K562 (cell line): Measurements from ENCODE around the gene RBP7. TPM values are rescaled to one million over a fixed set of nuclear protein-coding genes. Genes with fewer than 3 reads are reported as not detected.

Source experiments
- ATAC-seq: fragments of 200-7000 bp; cut with Tn5 transposase; 3 replicates; pipeline ENCODE4 v1.9.1; 2020; ENCODE audit warnings: moderate library complexity
- BruUV-seq: library from RNA; stranded (reverse); fragments of 400-500 nt; replicated peaks from 2 replicates; lab custom pipeline; 2021; lab: Mats Ljungman, UMichigan
- CTCF ChIA-PET: fragments of 300-600 bp; formaldehyde crosslinking; extraction: SDS; loops from one replicate; lab custom pipeline; 2021; ENCODE audit warnings: low intra/inter-chr PET ratio; lab: Yijun Ruan, JAX
- POLR2A ChIA-PET: fragments of 300-600, 350-650 bp; sonication (Branson Sonifier 250); formaldehyde crosslinking; extraction: SDS; loops from one replicate; lab custom pipeline; 2021; ENCODE audit warnings: antibody characterized with exemption, inconsistent platforms; lab: Yijun Ruan, JAX
- DNase-seq, 4 experiments: peaks; one replicate each; pipeline versions ENCODE4 v3.0.0 to v3.0.0-alpha.2; 2011 to 2018; ENCODE audit warnings: low spot score in 3 of 4, mixed read lengths in 3 of 4; ENCODE audit errors: extremely low read depth in 1 of 4
- FAIRE-seq: peaks from 2 replicates; lab custom pipeline; 2011; peaks lifted over from hg19 to GRCh38; lab: Jason Lieb, UNC
- H2AFZ ChIP-seq: 2 replicates; pipeline ENCODE4 v1.6.0; 2011; ENCODE audit warnings: low read depth, low read length, control low read depth, inconsistent platforms
- H3K27ac ChIP-seq: fragments of 200-600 bp; 3 replicates; pipeline ENCODE4 v1.8.0; 2011; ENCODE audit warnings: low read depth, mild to moderate bottlenecking, control low read depth, inconsistent platforms, low read length, moderate library complexity, mixed read lengths; ENCODE audit errors: extremely low read depth
- H3K27me3 ChIP-seq, 2 experiments: fragments of 300-600 bp in 1 of 2; 2 replicates in 1 of 2; 3 replicates in 1 of 2; pipeline versions ENCODE4 v1.6.0 to v1.8.0; 2011; ENCODE audit warnings: inconsistent platforms in 2 of 2, low read length in 2 of 2, mild to moderate bottlenecking in 1 of 2, mixed read lengths in 1 of 2, moderate library complexity in 1 of 2; ENCODE audit not compliant: control insufficient read depth in 2 of 2, insufficient read depth in 2 of 2
- H3K36me3 ChIP-seq: fragments of 300-600 bp; 3 replicates; pipeline ENCODE4 v1.8.0; 2011; ENCODE audit warnings: mild to moderate bottlenecking, low read length, inconsistent platforms; ENCODE audit not compliant: control insufficient read depth, insufficient read depth
- H3K4me1 ChIP-seq, 2 experiments: fragments of 200-600 bp in 1 of 2; replicated peaks in 1 of 2; 2 replicates in 1 of 2; 3 replicates in 1 of 2; pipeline versions ENCODE4 v1.5.1 to v1.8.0; 2011; ENCODE audit warnings: inconsistent platforms in 2 of 2, low read length in 2 of 2, mild to moderate bottlenecking in 1 of 2, mixed read lengths in 1 of 2, moderate library complexity in 1 of 2; ENCODE audit not compliant: control insufficient read depth in 2 of 2, insufficient read depth in 2 of 2
- H3K4me2 ChIP-seq: 2 replicates; pipeline ENCODE4 v1.6.1; 2011; ENCODE audit warnings: low read length, control low read depth, inconsistent platforms, mixed read lengths; ENCODE audit not compliant: insufficient read depth
- H3K4me3 ChIP-seq: fragments of 200-600 bp; sonication (generic), shearing (Covaris generic); 2 replicates; pipeline ENCODE4 v1.5.1; 2016; ENCODE audit warnings: control low read depth, inconsistent platforms
- H3K79me2 ChIP-seq: fragments of 200-600 bp; 3 replicates; pipeline ENCODE4 v1.8.0; 2011; ENCODE audit warnings: low read length, inconsistent platforms; ENCODE audit not compliant: control insufficient read depth, insufficient read depth
- H3K9ac ChIP-seq, 2 experiments: 2 replicates each; pipeline versions ENCODE4 v1.6.0 to v1.6.1; 2011; ENCODE audit warnings: low read depth in 2 of 2, low read length in 2 of 2, control low read depth in 1 of 2, inconsistent platforms in 1 of 2, mild to moderate bottlenecking in 1 of 2, mixed read lengths in 1 of 2; ENCODE audit not compliant: insufficient read depth in 1 of 2
- H3K9me1 ChIP-seq: one replicate; pipeline ENCODE4 v1.6.0; 2011; ENCODE audit warnings: inconsistent platforms, mild to moderate bottlenecking, low read length, moderate library complexity; ENCODE audit not compliant: control insufficient read depth, insufficient read depth
- H3K9me3 ChIP-seq: replicated peaks from 2 replicates; pipeline ENCODE4 v1.5.1; 2011; ENCODE audit warnings: low read depth, low read length, inconsistent platforms; ENCODE audit not compliant: control insufficient read depth, insufficient read depth
- H4K20me1 ChIP-seq: replicated peaks from 2 replicates; pipeline ENCODE4 v1.6.1; 2011; ENCODE audit warnings: low read length, inconsistent platforms, mixed read lengths; ENCODE audit not compliant: control insufficient read depth, insufficient read depth
- GATA2 ChIP-seq: sonication (generic); formaldehyde crosslinking; IDR thresholded peaks from 2 replicates; pipeline ENCODE4 v1.4.0; 2020; ENCODE audit warnings: mild to moderate bottlenecking, missing genetic modification reagents
- GTF2A2 ChIP-seq: IDR thresholded peaks from 2 replicates; pipeline ENCODE4 v1.6.1; 2016; ENCODE audit warnings: mild to moderate bottlenecking, missing genetic modification characterization, missing compliant biosample characterization
- NFE2L1 ChIP-seq: fragments of 450-650 bp; IDR thresholded peaks from 2 replicates; pipeline ENCODE4 v1.6.1; 2016; ENCODE audit warnings: missing genetic modification characterization, low read depth, mild to moderate bottlenecking, missing compliant biosample characterization, moderate library complexity, borderline replicate concordance
- ZNF431 ChIP-seq: sonication (generic); formaldehyde crosslinking; IDR thresholded peaks from 2 replicates; pipeline ENCODE4 v1.8.0; 2022; ENCODE audit warnings: mild to moderate bottlenecking, missing genetic modification reagents
- ZNF695 ChIP-seq: fragments of 450-650 bp; formaldehyde crosslinking; IDR thresholded peaks from 2 replicates; pipeline ENCODE4 v1.4.0; 2020; ENCODE audit warnings: mild to moderate bottlenecking, moderate library complexity
- WGBS: fragments of 100-300 bp; shearing (Covaris generic); methylation state at CpG from one replicate; pipeline ENCODE4 v1.1.6; 2016; ENCODE audit warnings: low coverage, mixed read lengths; ENCODE audit not compliant: insufficient coverage; ENCODE audit errors: missing lambda C conversion rate; 5-methylcytosine and 5-hydroxymethylcytosine counted together
- in situ Hi-C: fragments of 300-500 bp; cut with MboI; formaldehyde crosslinking; loops from 4 replicates; pipeline ENCODE4 v1.15.0; 2018; ENCODE audit warnings: inconsistent platforms, mixed read lengths
- intact Hi-C: fragments of 100-400 bp; cut with micrococcal nuclease; formaldehyde crosslinking; loops from 2 replicates; pipeline ENCODE4 v1.14.2; 2022
- polyA plus RNA-seq, 8 experiments: library from polyadenylated mRNA; depleted of rRNA in 4 of 8; stranded (reverse) in 5 of 8; unstranded in 3 of 8; fragments of >200 nt; fragmentation: Nextera tagmentation in 2 of 8; fragmentation: Illumina TruSeq in 1 of 8; extraction: Ambion mirVana in 2 of 8; extraction: Trizol in 1 of 8; gene quantifications; 2 replicates each; pipeline versions ENCODE4 v1.2.1 to v1.2.3, GENCODE V29; 2011 to 2014; ENCODE audit warnings: inconsistent platforms in 1 of 8, missing spikeins in 1 of 8
- total RNA-seq, 7 experiments: library from RNA; depleted of rRNA in 6 of 7; stranded (reverse); fragments of >200 nt in 6 of 7; fragmentation: Illumina TruSeq in 2 of 7; extraction: Trizol in 2 of 7; gene quantifications; 2 replicates each; pipeline versions ENCODE4 v1.2.1 to v1.2.3, GENCODE V29; 2011 to 2021; ENCODE audit warnings: low replicate concordance in 1 of 7
- TF ChIP-seq, protein P1 (sequence below): fragments of 250-450 bp; sonication (Bioruptor Pico); IDR thresholded peaks from 2 replicates; pipeline ENCODE4 v1.9.0; 2021; ENCODE audit warnings: mild to moderate bottlenecking

Gene RBP7
- total and polyA plus RNA-seq, 9 of the 15 experiments (the other 6 are each of a cell fraction or from before 2014, with no cell fraction given), result not detected

DNA sequence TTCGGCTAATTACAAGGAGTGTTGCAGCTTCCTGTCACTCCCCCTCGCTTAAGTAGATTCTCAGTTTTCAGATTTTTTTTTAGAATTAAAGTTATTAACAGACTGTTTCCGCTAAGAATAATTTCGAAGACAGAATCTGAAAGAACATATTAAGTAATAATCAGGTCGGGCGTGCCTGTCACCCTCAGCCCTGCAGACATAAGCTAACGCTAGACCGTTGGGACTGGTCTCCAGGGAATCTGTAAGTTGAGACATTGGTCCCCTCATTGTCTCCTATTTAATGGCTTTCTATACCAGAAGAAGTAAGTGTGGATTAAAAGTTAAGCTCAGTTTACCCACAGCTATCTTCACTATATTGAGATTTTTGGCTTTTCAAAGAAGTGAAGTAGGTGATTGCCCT is 39.3 kb upstream of the RBP7 start:
- no peak overlapping the region for H3K9ac ChIP-seq
- WGBS, result 83% methylated on average over 8 of the region's 8 CpGs
- H3K4me1 ChIP-seq, result no peaks in the 10 kb centered on the region
- H3K27ac ChIP-seq, result no peak overlapping the region
- H3K9me3 ChIP-seq, result no peaks in the 10 kb centered on the region
- no peak overlapping the region for H3K4me3 ChIP-seq
- TF ChIP-seq ZNF431 (no peak), GTF2A2 (no peak)
- H4K20me1 ChIP-seq, result no peaks in the 10 kb centered on the region
- in situ Hi-C loops, result no loop called here
- no peaks in the 10 kb centered on the region for H3K27me3 ChIP-seq
- no peaks in the 10 kb centered on the region for H3K79me2 ChIP-seq
- no peak overlapping the region for H2AFZ ChIP-seq
- ChIA-PET CTCF (no interaction called here), POLR2A (interaction anchor here (0.8 kb wide), 1 partner anchor 14 kb away, joined by 3 read pairs; no protein-coding TSS in a partner anchor)
- FAIRE-seq (no peak), DNase-seq (no peak), ATAC-seq (no peak)
- no peaks in the 10 kb centered on the region for H3K9me1 ChIP-seq
- intact Hi-C loops, result no loop called here
- BruUV-seq, result no TSS peak
- no peak overlapping the region for H3K4me2 ChIP-seq
- peaks cover 3% of the 10 kb centered on the region; the same call in 1 of the 3 replicates for H3K36me3 ChIP-seq

DNA sequence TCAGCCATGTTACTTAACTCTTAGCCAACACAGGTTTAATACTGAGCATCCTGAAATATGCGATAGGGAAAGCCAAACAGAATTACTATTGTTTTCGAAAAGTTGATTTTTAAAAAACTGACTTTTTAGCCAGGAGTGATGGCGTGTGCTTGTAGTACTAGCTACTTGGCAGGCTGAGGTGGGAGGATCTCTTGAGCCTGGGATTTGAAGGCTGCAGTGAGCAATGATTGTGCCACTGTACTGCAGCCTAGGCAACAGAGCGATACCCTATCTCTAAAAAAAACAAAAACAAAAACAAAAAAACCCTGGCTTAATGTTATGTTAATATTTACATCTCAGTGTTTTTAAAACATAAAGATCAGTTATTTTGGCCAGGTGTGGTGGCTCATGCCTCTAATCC is 37.0 kb upstream of the RBP7 start:
- no TSS peak for BruUV-seq
- H3K9ac ChIP-seq, result no peak overlapping the region

More for the DNA sequence above, 37.0 kb upstream of the RBP7 start:
- H3K4me1 ChIP-seq, result no peaks in the 10 kb centered on the region
- in situ Hi-C loops, result no loop called here
- POLR2A ChIA-PET, result interaction anchor here (1.3 kb wide), 1 partner anchor 9 kb away, joined by 5 read pairs; no protein-coding TSS in a partner anchor
- DNase-seq, result no peak
- FAIRE-seq, result no peak
- H3K27ac ChIP-seq, result no peak overlapping the region
- CTCF ChIA-PET, result interaction anchor here (0.6 kb wide), 1 partner anchor 1233 kb away, joined by 3 read pairs; no protein-coding TSS in a partner anchor
- no peak for ATAC-seq
- TF ChIP-seq ZNF695 (CRISPR knock-in tag), result no peak
- no peak for TF ChIP-seq NFE2L1 (tag)
- TF ChIP-seq GATA2 (CRISPR knock-in tag), result no peak
- TF ChIP-seq, protein P1, sequence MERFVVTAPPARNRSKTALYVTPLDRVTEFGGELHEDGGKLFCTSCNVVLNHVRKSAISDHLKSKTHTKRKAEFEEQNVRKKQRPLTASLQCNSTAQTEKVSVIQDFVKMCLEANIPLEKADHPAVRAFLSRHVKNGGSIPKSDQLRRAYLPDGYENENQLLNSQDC (CRISPR knock-in tag), result no peak
- H4K20me1 ChIP-seq, result no peaks in the 10 kb centered on the region
- no peak overlapping the region for H3K4me2 ChIP-seq
- no peaks in the 10 kb centered on the region for H3K9me3 ChIP-seq
- no peaks in the 10 kb centered on the region for H3K27me3 ChIP-seq
- no peak overlapping the region for H3K4me3 ChIP-seq
- no peak overlapping the region for H2AFZ ChIP-seq
- H3K36me3 ChIP-seq, result no peaks in the 10 kb centered on the region
- H3K9me1 ChIP-seq, result no peaks in the 10 kb centered on the region
- WGBS, result 87% methylated on average over 4 of the region's 4 CpGs
- H3K79me2 ChIP-seq, result no peaks in the 10 kb centered on the region
- intact Hi-C loops, result no loop called here
